ENCODE results near the gene MRPS35. TPM values are rescaled to one million over a fixed set of nuclear protein-coding genes. Genes with fewer than 3 reads are reported as not detected.

Gene MRPS35
- total and polyA plus RNA-seq, 9 donors = 45.1 to 53.2 (median 48.5) TPM

- peaks cover 18% of the 10 kb centered on the region for H3K4me1 ChIP-seq (ENCODE audit: control insufficient read depth, insufficient read depth, low read length)
- WGBS (ENCODE audit: insufficient coverage) = no CpG with 5 or more reads among the region's 1 CpG
Measured at GRCh38 chr12:27782481-27782880, 71.8 kb downstream of the MRPS35 start.

GRCh38 chr12:27785882-27786570 is 75.4 kb downstream of the MRPS35 start:
- WGBS (ENCODE audit: insufficient coverage) = 83% methylated on average over 2 of the region's 3 CpGs
- Histone ChIP-seq H3K4me3 (ENCODE audit: low read length) (no peak overlapping the region), H3K4me1 (ENCODE audit: control insufficient read depth, insufficient read depth, low read length) (peaks cover 9% of the 10 kb centered on the region), H3K27ac (ENCODE audit: low read length) (no peak overlapping the region), H3K36me3 (ENCODE audit: control insufficient read depth, insufficient read depth, low read length) (peaks cover 11% of the 10 kb centered on the region), H3K27me3 (ENCODE audit: control insufficient read depth, insufficient read depth, low read length) (no peaks in the 10 kb centered on the region), H3K9me3 (replicated peaks; ENCODE audit: control insufficient read depth, low read depth, low read length) (no peaks in the 10 kb centered on the region)
- DNase-seq = no peak

More at GRCh38 chr12:27782481-27782880, 71.8 kb downstream of the MRPS35 start:
- no peak for DNase-seq
- Histone ChIP-seq H3K27ac (ENCODE audit: low read length) (no peak overlapping the region), H3K4me3 (ENCODE audit: low read length) (no peak overlapping the region), H3K36me3 (ENCODE audit: control insufficient read depth, insufficient read depth, low read length) (peaks cover 8% of the 10 kb centered on the region), H3K27me3 (ENCODE audit: control insufficient read depth, insufficient read depth, low read length) (no peaks in the 10 kb centered on the region), H3K9me3 (replicated peaks; ENCODE audit: control insufficient read depth, low read depth, low read length) (no peaks in the 10 kb centered on the region)

GRCh38 chr12:27787559-27787958 is 76.9 kb downstream of the MRPS35 start:
- no peaks in the 10 kb centered on the region for H3K4me1 ChIP-seq (ENCODE audit: control insufficient read depth, insufficient read depth, low read length)
- no peak overlapping the region for H3K4me3 ChIP-seq (ENCODE audit: low read length)
- no CpG with 5 or more reads among the region's 2 CpGs for WGBS (ENCODE audit: insufficient coverage)
- DNase-seq = no peak
- H3K27ac ChIP-seq (ENCODE audit: low read length) = no peak overlapping the region
- peaks cover 19% of the 10 kb centered on the region for H3K36me3 ChIP-seq (ENCODE audit: control insufficient read depth, insufficient read depth, low read length)
- no peaks in the 10 kb centered on the region for H3K9me3 ChIP-seq (replicated peaks; ENCODE audit: control insufficient read depth, low read depth, low read length)
- H3K27me3 ChIP-seq (ENCODE audit: control insufficient read depth, insufficient read depth, low read length) = no peaks in the 10 kb centered on the region

- 83% methylated on average over 1 of the region's 2 CpGs for WGBS (ENCODE audit: insufficient coverage)
- DNase-seq = no peak
- Histone ChIP-seq H3K27ac (ENCODE audit: low read length) (no peak overlapping the region), H3K4me1 (ENCODE audit: control insufficient read depth, insufficient read depth, low read length) (no peaks in the 10 kb centered on the region), H3K4me3 (ENCODE audit: low read length) (no peak overlapping the region), H3K36me3 (ENCODE audit: control insufficient read depth, insufficient read depth, low read length) (peaks cover 41% of the 10 kb centered on the region), H3K9me3 (replicated peaks; ENCODE audit: control insufficient read depth, low read depth, low read length) (no peaks in the 10 kb centered on the region), H3K27me3 (ENCODE audit: control insufficient read depth, insufficient read depth, low read length) (no peaks in the 10 kb centered on the region)
Measured at GRCh38 chr12:27790179-27790578, 79.5 kb downstream of the MRPS35 start.

GRCh38 chr12:27794818-27795584 is 84.4 kb downstream of the MRPS35 start:
- Histone ChIP-seq H3K4me3 (ENCODE audit: low read length) (no peak overlapping the region), H3K27ac (ENCODE audit: low read length) (no peak overlapping the region), H3K4me1 (ENCODE audit: control insufficient read depth, insufficient read depth, low read length) (no peaks in the 10 kb centered on the region), H3K9me3 (replicated peaks; ENCODE audit: control insufficient read depth, low read depth, low read length) (no peaks in the 10 kb centered on the region), H3K27me3 (ENCODE audit: control insufficient read depth, insufficient read depth, low read length) (no peaks in the 10 kb centered on the region), H3K36me3 (ENCODE audit: control insufficient read depth, insufficient read depth, low read length) (peaks cover 62% of the 10 kb centered on the region)
- no peak for DNase-seq
- 85% methylated on average over 2 of the region's 6 CpGs for WGBS (ENCODE audit: insufficient coverage)

GRCh38 chr12:27796128-27796527 is 85.5 kb downstream of the MRPS35 start:
- no peak for DNase-seq
- no peaks in the 10 kb centered on the region for H3K27me3 ChIP-seq (ENCODE audit: control insufficient read depth, insufficient read depth, low read length)
- H3K4me3 ChIP-seq (ENCODE audit: low read length) = no peak overlapping the region
- no peaks in the 10 kb centered on the region for H3K4me1 ChIP-seq (ENCODE audit: control insufficient read depth, insufficient read depth, low read length)
- H3K9me3 ChIP-seq (replicated peaks; ENCODE audit: control insufficient read depth, low read depth, low read length) = no peaks in the 10 kb centered on the region
- no peak overlapping the region for H3K27ac ChIP-seq (ENCODE audit: low read length)
- H3K36me3 ChIP-seq (ENCODE audit: control insufficient read depth, insufficient read depth, low read length) = peaks cover 66% of the 10 kb centered on the region
- WGBS (ENCODE audit: insufficient coverage) = 72% methylated on average over 3 of the region's 7 CpGs

GRCh38 chr12:27797301-27798025 is 86.8 kb downstream of the MRPS35 start:
- Histone ChIP-seq H3K36me3 (ENCODE audit: control insufficient read depth, insufficient read depth, low read length) (peaks cover 57% of the 10 kb centered on the region), H3K27me3 (ENCODE audit: control insufficient read depth, insufficient read depth, low read length) (no peaks in the 10 kb centered on the region), H3K4me1 (ENCODE audit: control insufficient read depth, insufficient read depth, low read length) (no peaks in the 10 kb centered on the region), H3K4me3 (ENCODE audit: low read length) (no peak overlapping the region), H3K9me3 (replicated peaks; ENCODE audit: control insufficient read depth, low read depth, low read length) (no peaks in the 10 kb centered on the region), H3K27ac (ENCODE audit: low read length) (no peak overlapping the region)
- DNase-seq = no peak
- WGBS (ENCODE audit: insufficient coverage) = 94% methylated on average over 19 of the region's 24 CpGs

- H3K9me3 ChIP-seq (replicated peaks; ENCODE audit: control insufficient read depth, low read depth, low read length) = no peaks in the 10 kb centered on the region
- no peak overlapping the region for H3K4me3 ChIP-seq (ENCODE audit: low read length)
- no peaks in the 10 kb centered on the region for H3K27me3 ChIP-seq (ENCODE audit: control insufficient read depth, insufficient read depth, low read length)
- peaks cover 31% of the 10 kb centered on the region for H3K36me3 ChIP-seq (ENCODE audit: control insufficient read depth, insufficient read depth, low read length)
- H3K4me1 ChIP-seq (ENCODE audit: control insufficient read depth, insufficient read depth, low read length) = no peaks in the 10 kb centered on the region
- no CpG with 5 or more reads among the region's 3 CpGs for WGBS (ENCODE audit: insufficient coverage)
- DNase-seq = no peak
- no peak overlapping the region for H3K27ac ChIP-seq (ENCODE audit: low read length)
Measured at GRCh38 chr12:27800819-27801218, 90.2 kb downstream of the MRPS35 start.

GRCh38 chr12:27801630-27802029 is 91.0 kb downstream of the MRPS35 start:
- no peak overlapping the region for H3K4me3 ChIP-seq (ENCODE audit: low read length)
- 100% methylated on average over 3 of the region's 5 CpGs for WGBS (ENCODE audit: insufficient coverage)
- H3K27ac ChIP-seq (ENCODE audit: low read length) = no peak overlapping the region
- no peaks in the 10 kb centered on the region for H3K9me3 ChIP-seq (replicated peaks; ENCODE audit: control insufficient read depth, low read depth, low read length)
- H3K36me3 ChIP-seq (ENCODE audit: control insufficient read depth, insufficient read depth, low read length) = peaks cover 26% of the 10 kb centered on the region
- no peaks in the 10 kb centered on the region for H3K4me1 ChIP-seq (ENCODE audit: control insufficient read depth, insufficient read depth, low read length)
- no peak for DNase-seq
- no peaks in the 10 kb centered on the region for H3K27me3 ChIP-seq (ENCODE audit: control insufficient read depth, insufficient read depth, low read length)

- no CpG with 5 or more reads among the region's 4 CpGs for WGBS (ENCODE audit: insufficient coverage)
- Histone ChIP-seq H3K27ac (ENCODE audit: low read length) (no peak overlapping the region), H3K27me3 (ENCODE audit: control insufficient read depth, insufficient read depth, low read length) (no peaks in the 10 kb centered on the region), H3K9me3 (replicated peaks; ENCODE audit: control insufficient read depth, low read depth, low read length) (no peaks in the 10 kb centered on the region), H3K36me3 (ENCODE audit: control insufficient read depth, insufficient read depth, low read length) (peaks cover 17% of the 10 kb centered on the region), H3K4me3 (ENCODE audit: low read length) (no peak overlapping the region), H3K4me1 (ENCODE audit: control insufficient read depth, insufficient read depth, low read length) (no peaks in the 10 kb centered on the region)
- DNase-seq = no peak
Measured at GRCh38 chr12:27802511-27802910, 91.9 kb downstream of the MRPS35 start.
